OCI-LY7 (cell line): ENCODE measurements around the gene SCLY.

Experiments
- EZH2phosphoT487 ChIP-seq: fragments of 200-600 bp; sonication (generic); IDR thresholded peaks from 2 replicates; pipeline ENCODE4 v1.6.1; 2018; ENCODE audit warnings: low read depth, borderline replicate concordance, mild to moderate bottlenecking, mixed run types, antibody characterized with exemption, low read length, moderate library complexity, mixed read lengths
- TF ChIP-seq, protein P1 (sequence below): fragments of 200-600 bp; sonication (generic); conservative IDR thresholded peaks from 2 replicates; pipeline ENCODE4 v1.5.1; 2014; ENCODE audit warnings: mild to moderate bottlenecking, antibody characterized with exemption, low read length, moderate library complexity, mixed read lengths

DNA sequence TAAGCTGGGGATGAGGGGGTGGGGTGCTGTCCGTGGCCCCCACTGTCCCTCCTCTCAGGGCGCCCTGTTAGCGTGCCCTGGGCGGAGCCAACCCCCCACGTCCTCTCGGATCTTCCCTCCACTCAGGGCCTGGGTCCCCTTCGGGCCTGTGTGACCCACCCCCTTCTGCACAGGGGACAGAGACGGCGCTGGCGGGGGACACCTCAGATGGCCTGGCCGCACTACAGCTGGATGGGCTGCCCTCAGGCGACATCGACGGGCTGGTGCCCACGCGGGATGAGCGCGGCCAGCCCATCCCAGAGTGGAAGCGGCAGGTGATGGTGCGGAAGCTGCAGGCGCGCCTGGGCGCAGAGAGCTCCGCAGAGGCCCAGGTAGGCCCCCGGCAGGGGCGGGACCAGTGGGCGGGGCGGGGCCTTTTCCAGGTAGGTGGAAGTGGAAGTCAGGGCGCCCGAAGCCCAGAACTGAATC is 67.8 kb downstream of the SCLY start:
- TF ChIP-seq, protein P1, sequence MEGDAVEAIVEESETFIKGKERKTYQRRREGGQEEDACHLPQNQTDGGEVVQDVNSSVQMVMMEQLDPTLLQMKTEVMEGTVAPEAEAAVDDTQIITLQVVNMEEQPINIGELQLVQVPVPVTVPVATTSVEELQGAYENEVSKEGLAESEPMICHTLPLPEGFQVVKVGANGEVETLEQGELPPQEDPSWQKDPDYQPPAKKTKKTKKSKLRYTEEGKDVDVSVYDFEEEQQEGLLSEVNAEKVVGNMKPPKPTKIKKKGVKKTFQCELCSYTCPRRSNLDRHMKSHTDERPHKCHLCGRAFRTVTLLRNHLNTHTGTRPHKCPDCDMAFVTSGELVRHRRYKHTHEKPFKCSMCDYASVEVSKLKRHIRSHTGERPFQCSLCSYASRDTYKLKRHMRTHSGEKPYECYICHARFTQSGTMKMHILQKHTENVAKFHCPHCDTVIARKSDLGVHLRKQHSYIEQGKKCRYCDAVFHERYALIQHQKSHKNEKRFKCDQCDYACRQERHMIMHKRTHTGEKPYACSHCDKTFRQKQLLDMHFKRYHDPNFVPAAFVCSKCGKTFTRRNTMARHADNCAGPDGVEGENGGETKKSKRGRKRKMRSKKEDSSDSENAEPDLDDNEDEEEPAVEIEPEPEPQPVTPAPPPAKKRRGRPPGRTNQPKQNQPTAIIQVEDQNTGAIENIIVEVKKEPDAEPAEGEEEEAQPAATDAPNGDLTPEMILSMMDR = no peak
- TF ChIP-seq EZH2phosphoT487 = no peak
